ENCODE measurements around the gene CDT1.
"Not testable (repeated sequence)": the region's sequence is repeated elsewhere in the genome, so short reads cannot be mapped to it uniquely, and the experiment has no call there.

The CDT1 gene

GRCh38 chr16:88768071-88768783, 35.4 kb upstream of the CDT1 start:
- DNase-seq (ENCODE audit: low read depth), result no peak

- DNase-seq (ENCODE audit: low read depth), result no peak
Observed at GRCh38 chr16:88769617-88770460, 33.8 kb upstream of the CDT1 start.

- peak; percentile 81 for DNase-seq (ENCODE audit: low read depth)
Observed at GRCh38 chr16:88770461-88771293, 32.9 kb upstream of the CDT1 start.

GRCh38 chr16:88771294-88771772, 32.3 kb upstream of the CDT1 start:
- DNase-seq (ENCODE audit: low read depth), result no peak

- DNase-seq (ENCODE audit: low read depth), result not testable (repeated sequence)
Observed at GRCh38 chr16:88771781-88772180, 31.8 kb upstream of the CDT1 start.

- DNase-seq (ENCODE audit: low read depth), result peak; percentile 82
Observed at GRCh38 chr16:88772871-88773811, 30.4 kb upstream of the CDT1 start.

GRCh38 chr16:88773812-88774291, 29.7 kb upstream of the CDT1 start:
- peak; percentile 52 for DNase-seq (ENCODE audit: low read depth)

- no peak for DNase-seq (ENCODE audit: low read depth)
Observed at GRCh38 chr16:88774544-88775393, 28.8 kb upstream of the CDT1 start.

GRCh38 chr16:88775825-88776224, 27.8 kb upstream of the CDT1 start:
- DNase-seq (ENCODE audit: low read depth), result no peak

GRCh38 chr16:88777471-88778270, 25.9 kb upstream of the CDT1 start:
- no peak for DNase-seq (ENCODE audit: low read depth)

- no peak for DNase-seq (ENCODE audit: low read depth)
Observed at GRCh38 chr16:88778271-88778525, 25.4 kb upstream of the CDT1 start.

- DNase-seq (ENCODE audit: low read depth), result no peak
Observed at GRCh38 chr16:88778541-88779065, 25.0 kb upstream of the CDT1 start.

GRCh38 chr16:88779406-88780141, 24.0 kb upstream of the CDT1 start:
- DNase-seq (ENCODE audit: low read depth), result no peak

- no peak for DNase-seq (ENCODE audit: low read depth)
Observed at GRCh38 chr16:88780142-88781062, 23.2 kb upstream of the CDT1 start.

GRCh38 chr16:88781140-88782077, 22.2 kb upstream of the CDT1 start:
- DNase-seq (ENCODE audit: low read depth), result no peak

Measured in amniotic epithelial cell (primary cell).